ENCODE data around the gene SPATA21.
A peak's percentile ranks its signal among the peaks of the same experiment; 100 is the strongest.

SPATA21 gene

GRCh38 chr1:16440470-16441281, 3.5 kb upstream of the SPATA21 start, which contains the start of gene NECAP2:
NECAP2 (plus strand) TSS chr1:16440724; CDS start chr1:16440762, 38 bp downstream.
- peak; percentile 58 for TF ChIP-seq CTCF (IDR thresholded peaks at IDR 0.05; ENCODE audit: low read depth, low read length, missing control alignments)
- peak; percentile 71 for DNase-seq (ENCODE audit: extremely low read depth, low read depth)

GRCh38 chr1:16440131-16440469, 2.9 kb upstream of the SPATA21 start:
- H3K4me3 ChIP-seq (replicated peaks; ENCODE audit: low read depth, low read length) = no peak overlapping the region
- no peak for DNase-seq (ENCODE audit: extremely low read depth, low read depth)
- no peak for TF ChIP-seq CTCF (IDR thresholded peaks at IDR 0.05; ENCODE audit: low read depth, low read length, missing control alignments)

More at GRCh38 chr1:16440470-16441281, 3.5 kb upstream of the SPATA21 start, which contains the start of gene NECAP2:
- peak within 1 kb of the TSS; percentile 99 for H3K4me3 ChIP-seq (replicated peaks; ENCODE audit: low read depth, low read length)

- no peak for TF ChIP-seq CTCF (IDR thresholded peaks at IDR 0.05; ENCODE audit: low read depth, low read length, missing control alignments)
- H3K4me3 ChIP-seq (replicated peaks; ENCODE audit: low read depth, low read length) = no peak overlapping the region
- no peak for DNase-seq (ENCODE audit: extremely low read depth, low read depth)
These were observed 1.7 kb upstream of the SPATA21 start for GRCh38 chr1:16438924-16439323.

DNA sequence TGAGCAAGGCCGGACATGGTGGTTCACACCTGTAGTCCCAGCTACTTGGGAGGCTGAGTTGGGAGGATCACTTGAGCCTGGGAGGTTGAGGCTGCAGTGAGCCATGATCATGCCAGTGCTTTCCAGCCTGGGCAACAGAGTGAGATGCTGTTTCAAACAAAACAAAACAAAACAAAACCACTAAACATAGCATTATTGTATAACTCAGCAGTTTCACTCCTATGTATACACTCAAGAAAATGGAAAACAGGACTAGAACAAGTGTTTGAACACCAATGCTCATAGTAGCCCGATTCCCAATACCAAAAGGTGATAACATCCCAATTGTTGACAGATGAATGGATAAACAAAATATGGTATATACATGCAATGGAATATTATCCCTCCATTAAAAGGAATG, 1.3 kb upstream of the SPATA21 start:
- no peak for TF ChIP-seq CTCF (IDR thresholded peaks at IDR 0.05; ENCODE audit: low read depth, low read length, missing control alignments)
- no peak overlapping the region for H3K4me3 ChIP-seq (replicated peaks; ENCODE audit: low read depth, low read length)
- DNase-seq (ENCODE audit: extremely low read depth, low read depth) = no peak

- H3K4me3 ChIP-seq (replicated peaks; ENCODE audit: low read depth, low read length) = no peak overlapping the region
- TF ChIP-seq CTCF (IDR thresholded peaks at IDR 0.05; ENCODE audit: low read depth, low read length, missing control alignments) = no peak
- no peak for DNase-seq (ENCODE audit: extremely low read depth, low read depth)
These were observed 2.7 kb downstream of the SPATA21 start for GRCh38 chr1:16434501-16434900.

DNA sequence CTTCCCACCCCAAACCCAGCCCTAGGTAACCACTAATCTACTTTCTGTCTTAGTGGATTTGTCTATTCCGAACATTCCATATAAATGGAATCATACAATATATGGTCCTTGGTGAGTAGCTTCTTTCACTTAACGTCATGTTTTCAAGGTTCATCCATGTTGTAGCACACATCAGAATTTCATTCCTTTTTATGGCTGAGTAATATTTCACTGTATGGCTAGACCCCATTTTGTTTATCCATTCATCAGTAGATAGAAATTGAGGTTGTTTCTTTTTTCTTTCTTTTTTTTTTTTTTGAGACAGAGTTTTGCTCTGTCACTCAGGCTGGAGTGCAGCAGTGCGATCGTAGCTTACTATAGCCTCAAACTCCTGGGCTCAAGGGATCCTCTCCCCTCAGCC, 3.2 kb downstream of the SPATA21 start:
- DNase-seq (ENCODE audit: extremely low read depth, low read depth) = no peak
- no peak overlapping the region for H3K4me3 ChIP-seq (replicated peaks; ENCODE audit: low read depth, low read length)
- no peak for TF ChIP-seq CTCF (IDR thresholded peaks at IDR 0.05; ENCODE audit: low read depth, low read length, missing control alignments)
